BE2C (cell line): Measurements from ENCODE around the gene CUL2.

Source experiments
- DNase-seq: peaks from one replicate; pipeline ENCODE4 v3.0.0-alpha.2; 2020
- H3K27me3 ChIP-seq: fragments of 250-450 bp; sonication (Bioruptor Pico); 2 replicates; pipeline ENCODE4 v1.5.1; 2020; ENCODE audit warnings: mild to moderate bottlenecking
- H3K36me3 ChIP-seq: fragments of 250-450 bp; sonication (Bioruptor Pico); 2 replicates; pipeline ENCODE4 v1.5.1; 2020; ENCODE audit warnings: mild to moderate bottlenecking
- H3K4me1 ChIP-seq: fragments of 250-450 bp; sonication (Bioruptor Pico); 2 replicates; pipeline ENCODE4 v1.5.1; 2020
- H3K4me3 ChIP-seq: 2 replicates; pipeline ENCODE4 v1.5.1; 2011; ENCODE audit warnings: low read depth, low read length
- H3K9me3 ChIP-seq: fragments of 250-450 bp; sonication (Bioruptor Pico); 2 replicates; pipeline ENCODE4 v1.5.1; 2020
- CTCF ChIP-seq: IDR thresholded peaks from 2 replicates; pipeline ENCODE4 v1.5.1; 2012; ENCODE audit warnings: mild to moderate bottlenecking, low read depth, low read length

The CUL2 gene

GRCh38 chr10:35129185-35129674 lies 39.1 kb upstream of the CUL2 start:
- no peak for DNase-seq
- Histone ChIP-seq H3K36me3 (no peaks in the 10 kb centered on the region), H3K4me1 (no peaks in the 10 kb centered on the region), H3K9me3 (no peaks in the 10 kb centered on the region), H3K4me3 (no peak overlapping the region), H3K27me3 (no peaks in the 10 kb centered on the region)
- no peak for TF ChIP-seq CTCF

GRCh38 chr10:35127289-35127891 lies 37.2 kb upstream of the CUL2 start:
- no peaks in the 10 kb centered on the region for H3K9me3 ChIP-seq
- H3K4me1 ChIP-seq = no peaks in the 10 kb centered on the region
- peak overlapping the region; percentile 90 for H3K4me3 ChIP-seq
- peak; percentile 48 for DNase-seq
- TF ChIP-seq CTCF = no peak
- H3K27me3 ChIP-seq = no peaks in the 10 kb centered on the region
- no peaks in the 10 kb centered on the region for H3K36me3 ChIP-seq

- DNase-seq = peak; percentile 99
Observed at GRCh38 chr10:35126530-35127288, 36.6 kb upstream of the CUL2 start, which contains the start of gene CREM. Gene CREM (plus strand): TSS chr10:35126846. CDS start chr10:35137836, 10,990 bp downstream.

GRCh38 chr10:35126062-35126529 lies 36.0 kb upstream of the CUL2 start:
- Histone ChIP-seq H3K9me3 (no peaks in the 10 kb centered on the region), H3K4me1 (no peaks in the 10 kb centered on the region), H3K36me3 (no peaks in the 10 kb centered on the region), H3K27me3 (no peaks in the 10 kb centered on the region), H3K4me3 (peak overlapping the region; percentile 62)
- no peak for TF ChIP-seq CTCF
- DNase-seq = no peak

More at GRCh38 chr10:35126530-35127288, 36.6 kb upstream of the CUL2 start, which contains the start of gene CREM:
- Histone ChIP-seq H3K4me1 (no peaks in the 10 kb centered on the region), H3K4me3 (peak within 1 kb of the TSS; percentile 90), H3K36me3 (no peaks in the 10 kb centered on the region), H3K9me3 (no peaks in the 10 kb centered on the region), H3K27me3 (no peaks in the 10 kb centered on the region)
- peak; percentile 65 for TF ChIP-seq CTCF

- no peak for TF ChIP-seq CTCF
- Histone ChIP-seq H3K4me1 (no peaks in the 10 kb centered on the region), H3K27me3 (no peaks in the 10 kb centered on the region), H3K9me3 (no peaks in the 10 kb centered on the region), H3K36me3 (no peaks in the 10 kb centered on the region), H3K4me3 (no peak overlapping the region)
- DNase-seq = no peak
Observed at GRCh38 chr10:35124540-35124939, 34.4 kb upstream of the CUL2 start.

GRCh38 chr10:35119378-35119777 lies 29.2 kb upstream of the CUL2 start:
- Histone ChIP-seq H3K4me3 (no peak overlapping the region), H3K9me3 (no peaks in the 10 kb centered on the region), H3K36me3 (no peaks in the 10 kb centered on the region), H3K4me1 (no peaks in the 10 kb centered on the region), H3K27me3 (no peaks in the 10 kb centered on the region)
- DNase-seq = no peak
- no peak for TF ChIP-seq CTCF
